H1 (cell line): ENCODE measurements around the gene NKAIN2. TPM values are rescaled to one million over a fixed set of nuclear protein-coding genes. Genes with fewer than 3 reads are reported as not detected.
"Not testable (repeated sequence)": the region's sequence is repeated elsewhere in the genome, so short reads cannot be mapped to it uniquely, and the experiment has no call there.

ENCODE experiments used
- CTCF ChIA-PET: fragments of 300-600 bp; sonication (Branson Sonifier 250); formaldehyde crosslinking; loops from one replicate; lab custom pipeline; 2021; ENCODE audit not compliant: partially characterized antibody; lab: Charles Lee
- POLR2A ChIA-PET: fragments of 300-600 bp; sonication (Branson Sonifier 250); formaldehyde crosslinking; loops from one replicate; lab custom pipeline; 2021; ENCODE audit warnings: inconsistent platforms; ENCODE audit not compliant: partially characterized antibody; lab: Charles Lee
- DNase-seq, 2 experiments: peaks; one replicate each; pipeline versions ENCODE4 v3.0.0 to v3.0.0-alpha.2; 2010 to 2022; ENCODE audit warnings: low spot score in 2 of 2, low read depth in 1 of 2, mixed read lengths in 1 of 2
- FAIRE-seq: peaks from 2 replicates; lab custom pipeline; 2011; peaks lifted over from hg19 to GRCh38; lab: Jason Lieb, UNC
- H2AFZ ChIP-seq: 2 replicates; pipeline ENCODE4 v1.8.1; 2012; ENCODE audit warnings: low read length, inconsistent platforms
- H2AK5ac ChIP-seq: 2 replicates; pipeline ENCODE4 v1.6.1; 2013; ENCODE audit warnings: low read depth, low read length
- H2BK120ac ChIP-seq: replicated peaks from 2 replicates; pipeline ENCODE3; 2013; ENCODE audit warnings: low read depth, low read length, inconsistent platforms
- H2BK12ac ChIP-seq: 2 replicates; pipeline ENCODE4 v1.6.1; 2013; ENCODE audit warnings: low read depth, low read length
- H2BK15ac ChIP-seq: 2 replicates; pipeline ENCODE4 v1.6.1; 2013; ENCODE audit warnings: low read length
- H2BK20ac ChIP-seq: 2 replicates; pipeline ENCODE4 v1.6.1; 2013; ENCODE audit warnings: low read length
- H2BK5ac ChIP-seq: 2 replicates; pipeline ENCODE4 v1.6.1; 2013; ENCODE audit warnings: low read depth, low read length
- H3K14ac ChIP-seq: 2 replicates; pipeline ENCODE4 v1.6.1; 2013; ENCODE audit warnings: inconsistent platforms; ENCODE audit not compliant: insufficient read length
- H3K18ac ChIP-seq: 2 replicates; pipeline ENCODE4 v1.6.1; 2013; ENCODE audit warnings: low read length; ENCODE audit errors: extremely low read depth
- H3K23ac ChIP-seq: 2 replicates; pipeline ENCODE4 v1.6.1; 2013; ENCODE audit warnings: inconsistent platforms; ENCODE audit not compliant: insufficient read length
- H3K23me2 ChIP-seq: 2 replicates; pipeline ENCODE4 v1.6.1; 2013; ENCODE audit warnings: low read depth, low read length
- H3K27ac ChIP-seq: 2 replicates; pipeline ENCODE4 v1.6.1; 2011; ENCODE audit warnings: low read depth, low read length, inconsistent platforms
- H3K27me3 ChIP-seq, 4 experiments: replicated peaks in 1 of 4; 1 replicate in 1 of 4; 2 replicates in 3 of 4; pipeline versions ENCODE4 v1.6.1 to v1.8.1; 2011 to 2013; ENCODE audit warnings: low read length in 3 of 4, mild to moderate bottlenecking in 3 of 4, inconsistent platforms in 2 of 4, mixed read lengths in 2 of 4, moderate library complexity in 1 of 4; ENCODE audit not compliant: control insufficient read depth in 3 of 4, insufficient read depth in 3 of 4; ENCODE audit errors: extremely low read depth in 1 of 4
- H3K36me3 ChIP-seq, 4 experiments: 2 replicates each; pipeline versions ENCODE4 v1.6.1 to v1.8.1; 2011 to 2013; ENCODE audit warnings: mild to moderate bottlenecking in 4 of 4, low read length in 3 of 4, moderate library complexity in 2 of 4, control low read depth in 1 of 4, inconsistent platforms in 1 of 4; ENCODE audit not compliant: insufficient read depth in 4 of 4, control insufficient read depth in 2 of 4
- H3K4ac ChIP-seq: replicated peaks from 2 replicates; pipeline ENCODE3; 2013; ENCODE audit warnings: low read length, low read depth, mixed read lengths, inconsistent platforms; ENCODE audit not compliant: insufficient read length
- H3K4me1 ChIP-seq, 4 experiments: replicated peaks in 1 of 4; 1 replicate in 1 of 4; 2 replicates in 3 of 4; pipeline versions ENCODE4 v1.6.1 to v1.8.1; 2011 to 2013; ENCODE audit warnings: low read length in 3 of 4, inconsistent platforms in 2 of 4, mixed read lengths in 1 of 4; ENCODE audit not compliant: insufficient read depth in 4 of 4, control insufficient read depth in 3 of 4
- H3K4me2 ChIP-seq, 2 experiments: 2 replicates each; pipeline versions ENCODE4 v1.6.1 to v1.8.1; 2011 to 2013; ENCODE audit warnings: low read depth in 2 of 2, low read length in 2 of 2, control low read depth in 1 of 2, inconsistent platforms in 1 of 2, mild to moderate bottlenecking in 1 of 2; ENCODE audit not compliant: insufficient read depth in 1 of 2
- H3K4me3 ChIP-seq, 4 experiments: fragments of 200-600, 300-600 bp in 1 of 4; sonication (generic), shearing (Covaris generic), sonication (Bioruptor Twin) in 1 of 4; 2 replicates each; pipeline versions ENCODE4 v1.5.1 to v1.8.1; 2011 to 2016; ENCODE audit warnings: low read length in 4 of 4, low read depth in 3 of 4, control low read depth in 2 of 4, inconsistent platforms in 2 of 4, mild to moderate bottlenecking in 2 of 4, mixed read lengths in 1 of 4, moderate library complexity in 1 of 4; ENCODE audit not compliant: insufficient read depth in 2 of 4; ENCODE audit errors: extremely low read depth in 1 of 4
- H3K56ac ChIP-seq: replicated peaks from 2 replicates; pipeline ENCODE3; 2013; ENCODE audit warnings: low read depth, mild to moderate bottlenecking, mixed read lengths, low read length, inconsistent platforms; ENCODE audit not compliant: insufficient read length
- H3K79me1 ChIP-seq: 2 replicates; pipeline ENCODE4 v1.6.1; 2013; ENCODE audit warnings: low read depth, low read length, control low read depth
- H3K79me2 ChIP-seq, 2 experiments: 2 replicates each; pipeline versions ENCODE4 v1.6.1 to v1.8.1; 2012 to 2013; ENCODE audit warnings: low read length in 2 of 2, mild to moderate bottlenecking in 2 of 2, inconsistent platforms in 1 of 2; ENCODE audit not compliant: insufficient read depth in 2 of 2, control insufficient read depth in 1 of 2
- H3K9ac ChIP-seq, 4 experiments: replicated peaks in 1 of 4; 1 replicate in 1 of 4; 2 replicates in 3 of 4; pipeline versions ENCODE4 v1.6.1 to v1.8.1; 2011 to 2013; ENCODE audit warnings: low read depth in 3 of 4, low read length in 3 of 4, control low read depth in 2 of 4, mild to moderate bottlenecking in 2 of 4, moderate library complexity in 2 of 4, inconsistent platforms in 1 of 4; ENCODE audit errors: extremely low read depth in 1 of 4
- H3K9me3 ChIP-seq, 2 experiments: 2 replicates each; pipeline versions ENCODE4 v1.6.1 to v1.8.1; 2012 to 2013; ENCODE audit warnings: mild to moderate bottlenecking in 2 of 2, moderate library complexity in 2 of 2, control low read depth in 1 of 2, inconsistent platforms in 1 of 2, low read depth in 1 of 2, low read length in 1 of 2, mixed read lengths in 1 of 2; ENCODE audit not compliant: insufficient read depth in 2 of 2
- H4K20me1 ChIP-seq, 2 experiments: replicated peaks in 1 of 2; 2 replicates each; pipeline versions ENCODE3 to v1.8.1; 2011 to 2013; ENCODE audit warnings: inconsistent platforms in 2 of 2, low read length in 2 of 2, mild to moderate bottlenecking in 1 of 2; ENCODE audit not compliant: insufficient read depth in 2 of 2, control insufficient read depth in 1 of 2
- H4K5ac ChIP-seq: 2 replicates; pipeline ENCODE4 v1.6.1; 2013; ENCODE audit warnings: low read length, low read depth, mixed read lengths, inconsistent platforms; ENCODE audit not compliant: insufficient read length
- H4K8ac ChIP-seq: 2 replicates; pipeline ENCODE4 v1.8.0; 2013; ENCODE audit warnings: mild to moderate bottlenecking, moderate library complexity, low read length, inconsistent platforms; ENCODE audit not compliant: insufficient read depth; ENCODE audit errors: extremely low read depth
- H4K91ac ChIP-seq: replicated peaks from 2 replicates; pipeline ENCODE3; 2013; ENCODE audit warnings: low read length, mixed read lengths, inconsistent platforms; ENCODE audit not compliant: insufficient read length
- WGBS, 2 experiments: shearing (Covaris generic) in 1 of 2; methylation state at CpG; one replicate each; pipeline versions ENCODE4 v1.1.6 to v1.1.7; 2013 to 2015; ENCODE audit warnings: low lambda C conversion rate in 2 of 2, mixed read lengths in 2 of 2, inconsistent platforms in 1 of 2, low coverage in 1 of 2, missing lambda C conversion rate in 1 of 2; ENCODE audit not compliant: insufficient replicate concordance in 2 of 2, insufficient coverage in 1 of 2, insufficient read length in 1 of 2; ENCODE audit errors: extremely low coverage in 1 of 2, missing lambda C conversion rate in 1 of 2; 5-methylcytosine and 5-hydroxymethylcytosine counted together
- polyA plus RNA-seq, 7 experiments: library from polyadenylated mRNA; depleted of rRNA in 3 of 7; stranded (reverse) in 5 of 7; unstranded in 2 of 7; fragments of >200 nt in 5 of 7; fragments of 200-250 nt in 2 of 7; gene quantifications; 1 replicate in 5 of 7; 2 replicates in 1 of 7; 4 replicates in 1 of 7; pipeline versions ENCODE4 v1.2.1 to v1.2.3, GENCODE V29; 2011 to 2013; ENCODE audit warnings: missing spikeins in 2 of 7, mixed read lengths in 2 of 7
- total RNA-seq: library from RNA; stranded (reverse); fragmentation: NEBNext Ultra II Directional; extraction: Animal tissue kit (Norgen Biotek cat#: 25700); gene quantifications from 2 replicates; pipeline ENCODE4 v1.2.1, GENCODE V29; 2021

Gene NKAIN2
- total and polyA plus RNA-seq, 2 of the 8 experiments (the other 6 are each of a cell fraction or from before 2014, with no cell fraction given) = 0.20 to 0.34 TPM

GRCh38 chr6:123923379-123923778, 119.7 kb downstream of the NKAIN2 start:
- H3K14ac ChIP-seq, H3K23ac ChIP-seq, H4K20me1 ChIP-seq, H3K9me3 ChIP-seq, H3K27me3 ChIP-seq, H3K79me1 ChIP-seq, H3K56ac ChIP-seq, H3K36me3 ChIP-seq, H2BK120ac ChIP-seq, H4K5ac ChIP-seq, H3K9ac ChIP-seq, CTCF ChIA-PET, DNase-seq, H3K4me2 ChIP-seq, POLR2A ChIA-PET, H2BK15ac ChIP-seq, H3K4me1 ChIP-seq, H3K27ac ChIP-seq, H2AFZ ChIP-seq, H2AK5ac ChIP-seq, H3K4ac ChIP-seq, H3K23me2 ChIP-seq, H2BK12ac ChIP-seq, H3K18ac ChIP-seq, H3K79me2 ChIP-seq, H2BK20ac ChIP-seq, H4K91ac ChIP-seq, H4K8ac ChIP-seq, H3K4me3 ChIP-seq, H2BK5ac ChIP-seq, FAIRE-seq: not testable (repeated sequence)
- 85% methylated on average over 1 of the region's 3 CpGs; no CpG with 5 or more reads in 1 of the 2 experiments for WGBS, 2 experiments
